CD4-positive, alpha-beta T cell treated with Interferon alpha-2 for 1 hour (primary cell): ENCODE data around the gene TOP1.

Experiments used
- DNase-seq, 2 donors: peaks; one replicate each; pipeline ENCODE4 v3.0.0-alpha.2; 2020 to 2022

Gene TOP1

DNA sequence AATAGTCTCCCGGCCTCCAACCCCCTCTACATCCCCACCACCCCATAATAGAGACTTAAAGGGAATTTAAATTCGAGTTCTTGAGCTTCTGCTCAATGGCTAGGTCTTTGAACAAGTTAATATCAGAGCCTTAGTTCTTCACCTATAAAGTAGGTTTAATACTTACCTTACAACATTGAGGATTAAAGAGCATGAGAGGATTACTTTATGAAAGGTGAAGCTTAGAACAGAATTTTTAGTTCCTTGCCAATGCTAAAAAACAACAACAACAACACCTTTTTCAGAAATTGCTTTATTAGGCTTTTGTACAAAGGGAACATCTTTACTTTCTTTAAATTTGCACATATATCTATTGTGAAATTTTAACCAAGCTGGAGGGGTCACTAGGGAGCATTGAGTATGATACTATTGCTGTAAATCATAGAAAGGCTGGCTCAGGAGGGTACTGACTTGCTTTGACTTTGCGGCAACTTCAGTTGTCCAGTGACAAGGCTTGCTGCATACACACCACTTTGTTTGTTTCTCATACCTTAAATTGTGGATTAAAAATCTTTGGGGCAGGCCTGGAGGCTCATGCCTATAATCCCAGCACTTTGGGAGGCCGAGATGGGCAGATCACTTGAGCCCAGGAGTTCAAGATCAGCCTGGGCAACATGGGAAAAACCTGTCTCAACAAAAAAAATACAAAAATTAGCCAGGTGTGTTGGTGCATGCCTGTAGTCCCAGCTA is 9.7 kb downstream of the TOP1 start:
- DNase-seq = no peak

DNA sequence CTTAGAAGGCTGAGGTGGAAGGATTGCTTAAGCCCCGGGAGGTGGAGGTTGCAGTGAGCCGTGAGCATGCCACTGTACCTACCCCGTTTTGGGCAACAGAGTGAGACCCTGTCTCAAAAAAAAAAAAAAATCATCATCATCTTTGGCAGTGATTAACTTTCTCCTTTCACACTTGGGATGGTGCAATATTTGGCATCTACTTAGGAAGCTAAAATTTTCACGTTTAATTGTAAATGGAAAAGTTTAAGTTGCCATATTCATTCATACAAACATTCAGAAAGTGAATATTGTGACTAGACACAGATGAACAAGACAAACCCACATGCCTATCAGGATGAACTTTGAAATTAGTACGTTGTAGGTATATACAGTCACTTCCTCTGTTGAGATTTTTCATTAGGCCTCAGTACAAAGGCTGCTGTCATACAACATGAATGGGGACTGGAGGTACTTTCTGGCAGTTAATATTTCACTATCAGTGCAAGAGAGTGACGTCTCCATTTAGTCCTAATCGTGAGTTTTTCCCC is 10.3 kb downstream of the TOP1 start:
- no peak for DNase-seq

DNA sequence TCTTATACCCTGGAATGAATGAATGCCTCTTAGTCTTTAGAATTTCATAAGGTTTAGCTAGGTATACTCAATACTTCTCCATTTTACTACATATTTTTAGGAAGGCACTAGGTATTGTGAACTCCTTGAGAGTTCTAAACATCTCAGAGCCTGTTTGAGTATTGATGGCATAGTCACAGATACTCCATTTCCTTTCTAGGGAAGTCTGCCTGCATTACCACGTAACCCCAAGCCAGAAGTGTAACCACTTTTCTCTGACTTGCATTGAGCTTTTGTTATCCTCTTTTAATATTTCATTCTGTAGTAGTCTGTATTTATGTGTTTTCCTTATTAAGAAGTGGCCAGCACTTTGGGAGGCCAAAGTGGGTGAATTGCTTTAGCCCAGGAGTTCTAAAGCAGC is 12.2 kb downstream of the TOP1 start:
- no peak for DNase-seq

DNA sequence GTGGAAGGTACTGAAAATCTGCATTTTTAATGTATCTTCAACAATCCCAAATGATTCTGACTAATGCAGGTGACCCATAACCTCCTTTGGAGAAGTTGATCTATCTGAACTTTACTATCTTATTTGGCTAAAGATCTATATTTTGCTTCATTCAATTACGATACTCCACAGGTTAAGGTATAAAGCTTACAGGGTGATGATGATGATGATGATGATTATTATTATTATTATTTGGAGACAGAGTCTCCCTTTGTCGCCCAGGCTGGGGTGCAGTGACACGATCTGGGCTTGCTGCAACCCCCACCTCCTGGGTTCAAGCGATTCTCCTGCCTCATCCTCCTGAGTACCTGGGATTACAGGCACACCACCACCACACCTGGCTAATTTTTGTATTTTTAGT is 13.1 kb downstream of the TOP1 start:
- DNase-seq = no peak

DNA sequence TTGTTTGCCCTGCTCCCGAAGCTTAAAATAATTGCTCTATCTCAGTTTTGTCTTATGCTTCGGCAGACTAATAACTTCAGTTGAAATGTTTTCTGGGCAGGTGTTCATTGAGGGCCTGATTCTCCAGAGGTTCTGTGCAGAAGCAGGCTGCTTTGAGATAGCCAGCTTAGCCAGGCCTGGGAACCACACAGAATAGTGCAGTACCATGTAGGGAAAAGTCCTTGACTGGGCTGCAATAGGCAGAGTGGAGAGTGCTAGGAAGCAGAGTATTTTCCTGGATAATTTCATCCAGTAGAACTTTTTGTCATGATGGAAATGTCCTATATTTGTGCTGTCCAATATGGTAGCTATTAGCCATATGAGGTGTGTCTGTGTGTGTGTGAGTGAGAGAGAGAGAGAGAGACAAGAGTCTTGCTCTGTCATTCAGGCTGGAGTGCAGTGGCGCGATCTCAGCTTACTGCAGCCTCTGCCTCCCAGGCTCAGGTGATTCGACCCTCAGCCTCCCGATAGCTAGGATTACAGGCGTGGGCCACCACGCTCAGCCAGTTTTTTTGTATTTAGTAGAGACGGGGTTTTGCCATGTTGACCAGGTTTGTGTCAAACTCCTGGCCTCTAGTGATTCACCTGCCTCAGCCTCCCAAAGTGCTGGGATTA is 15.9 kb downstream of the TOP1 start:
- DNase-seq = no peak

DNA sequence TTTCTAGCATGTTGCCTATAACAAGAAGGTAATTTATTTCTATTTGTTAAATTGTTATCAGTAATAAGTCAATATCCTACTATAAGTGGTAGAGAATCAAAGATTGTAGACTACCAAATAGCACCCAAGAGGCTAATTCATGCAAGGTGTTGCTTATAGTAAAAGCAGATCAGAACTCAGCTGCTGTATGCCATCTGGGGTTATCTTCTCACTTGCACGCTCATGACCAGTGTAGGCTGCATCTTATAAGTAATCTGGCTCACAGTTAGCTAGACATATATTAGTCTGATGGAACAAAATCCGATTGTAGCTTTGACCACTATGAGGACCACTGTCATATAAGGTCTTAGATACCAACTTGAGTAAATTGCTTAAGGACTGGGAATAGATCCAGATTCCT is 17.0 kb downstream of the TOP1 start:
- no peak for DNase-seq

DNA sequence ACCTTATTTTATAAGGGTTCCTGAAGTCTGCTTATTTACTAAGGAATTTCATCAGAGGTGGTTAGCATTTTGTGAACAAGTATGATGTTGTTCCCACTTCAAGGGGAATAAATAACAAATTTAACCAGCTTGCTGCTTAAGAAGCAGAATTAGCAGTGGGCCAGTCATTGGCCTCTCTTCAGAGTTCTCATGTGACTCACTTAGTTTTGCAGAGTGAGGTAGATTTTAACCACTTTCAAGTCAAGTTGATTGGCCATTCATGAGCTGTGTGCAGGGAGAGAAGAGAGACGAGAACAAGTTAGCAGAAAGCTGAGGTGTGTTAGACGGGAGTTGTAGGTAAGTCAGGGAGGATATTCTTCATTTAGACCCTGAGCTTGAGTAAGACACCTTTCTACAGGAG is 18.1 kb downstream of the TOP1 start:
- DNase-seq = no peak

DNA sequence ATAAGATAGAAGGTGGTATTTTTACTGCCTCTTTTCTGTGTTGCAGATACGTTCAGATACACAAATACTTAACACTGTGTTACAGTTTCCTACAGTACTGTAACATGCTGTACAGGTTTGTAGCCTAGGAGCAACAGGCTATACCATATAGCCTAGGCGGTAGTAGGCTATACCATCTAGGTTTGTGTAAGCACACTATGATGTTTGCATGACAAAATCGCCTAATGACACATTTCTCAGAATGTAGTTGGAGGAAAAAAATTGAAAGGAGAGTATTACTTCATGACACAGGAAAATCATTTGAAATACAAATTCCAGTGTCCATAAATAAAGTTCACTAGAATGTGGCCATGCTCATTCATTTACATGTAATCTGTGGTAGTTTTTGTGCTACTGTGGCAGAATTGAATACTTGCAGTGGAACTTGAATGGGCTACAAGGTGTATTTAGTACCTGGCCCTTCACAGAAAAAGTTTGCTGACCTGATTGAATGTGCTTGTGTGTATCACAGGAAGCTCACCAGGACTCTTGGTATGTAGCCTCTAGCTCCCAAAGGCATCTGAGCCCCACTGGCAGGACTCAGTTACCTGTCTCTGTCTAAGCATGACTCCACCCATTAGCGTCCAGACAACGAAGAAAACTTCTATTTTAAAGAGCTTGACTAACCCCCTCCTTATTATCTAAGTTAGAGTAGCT is 18.8 kb downstream of the TOP1 start:
- DNase-seq = no peak

DNA sequence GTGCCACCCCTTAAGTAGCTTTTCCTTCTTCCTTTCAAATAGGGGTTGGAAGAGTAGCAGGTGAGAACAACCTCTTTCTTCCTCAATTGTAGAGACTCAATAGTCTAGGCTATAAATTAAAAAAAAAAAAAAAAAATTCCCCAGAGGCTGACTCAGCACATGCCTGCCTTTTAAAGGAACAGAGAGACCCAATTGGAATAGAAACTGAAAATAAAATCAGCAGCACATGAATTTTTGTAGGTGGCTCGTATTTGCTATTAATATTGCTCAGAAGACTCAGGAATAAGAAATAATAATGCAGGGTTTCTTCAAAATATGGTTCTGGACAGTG is 19.3 kb downstream of the TOP1 start:
- DNase-seq = peak in 1 of 2 donors; percentile 79

DNA sequence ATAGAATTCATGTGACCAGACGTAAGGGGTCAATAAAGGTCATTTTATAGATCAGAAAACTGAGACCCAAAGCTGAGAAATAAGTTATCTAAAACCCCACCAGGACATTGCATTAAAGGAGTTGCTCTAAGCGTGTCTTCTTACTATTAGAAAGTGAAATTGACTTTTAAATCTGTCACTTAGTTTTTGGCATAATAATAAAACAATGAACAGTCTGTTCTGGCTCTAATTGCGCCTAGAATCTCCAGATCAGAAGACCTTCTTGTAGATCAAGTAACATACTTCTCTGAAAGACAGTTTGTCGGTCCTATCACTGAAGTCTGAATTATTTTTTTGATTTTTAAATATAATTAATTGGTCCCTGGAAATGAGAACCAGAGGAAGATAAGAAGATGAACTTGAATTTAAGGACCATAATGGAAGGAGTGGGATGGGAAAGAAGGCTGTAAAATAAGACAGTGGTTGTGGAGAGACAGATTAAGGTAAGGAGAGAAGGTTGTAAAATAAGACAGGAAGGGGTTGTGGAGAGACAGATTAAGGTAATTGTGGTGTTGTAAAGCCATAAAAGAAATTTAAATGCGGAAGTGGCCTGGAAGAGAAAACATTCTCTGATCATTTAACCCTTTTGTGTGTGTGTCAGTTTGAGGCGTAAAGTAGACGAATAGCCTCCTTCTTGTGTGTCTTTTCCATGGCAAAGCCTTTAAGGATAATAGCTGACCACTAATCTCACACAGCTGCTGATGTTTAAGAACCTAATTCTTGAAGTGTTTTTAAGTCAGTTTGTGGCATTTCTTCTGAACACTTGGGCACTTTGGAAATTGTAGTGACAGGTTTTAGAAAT is 20.1 kb downstream of the TOP1 start:
- DNase-seq = peak in 1 of 2 donors; percentile 69

DNA sequence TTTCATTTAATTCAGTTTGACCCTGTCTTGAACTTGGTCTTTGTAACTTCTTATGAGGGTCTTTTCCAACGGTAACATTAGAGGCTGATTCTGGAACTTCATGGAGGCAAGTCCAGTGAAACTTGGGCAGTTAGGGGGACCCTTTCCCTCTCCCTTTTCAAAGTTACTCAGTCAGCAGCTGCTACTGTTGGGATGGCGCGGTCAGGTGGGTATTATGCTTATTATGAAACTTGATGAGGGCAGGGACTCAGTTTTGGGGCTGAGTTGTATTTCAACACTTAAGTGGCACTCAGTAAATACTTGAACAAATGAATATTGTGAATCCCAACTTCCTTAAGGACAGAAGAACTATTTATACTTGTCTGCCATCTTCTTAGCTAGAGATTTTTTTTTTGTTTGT is 20.8 kb downstream of the TOP1 start:
- DNase-seq = no peak

DNA sequence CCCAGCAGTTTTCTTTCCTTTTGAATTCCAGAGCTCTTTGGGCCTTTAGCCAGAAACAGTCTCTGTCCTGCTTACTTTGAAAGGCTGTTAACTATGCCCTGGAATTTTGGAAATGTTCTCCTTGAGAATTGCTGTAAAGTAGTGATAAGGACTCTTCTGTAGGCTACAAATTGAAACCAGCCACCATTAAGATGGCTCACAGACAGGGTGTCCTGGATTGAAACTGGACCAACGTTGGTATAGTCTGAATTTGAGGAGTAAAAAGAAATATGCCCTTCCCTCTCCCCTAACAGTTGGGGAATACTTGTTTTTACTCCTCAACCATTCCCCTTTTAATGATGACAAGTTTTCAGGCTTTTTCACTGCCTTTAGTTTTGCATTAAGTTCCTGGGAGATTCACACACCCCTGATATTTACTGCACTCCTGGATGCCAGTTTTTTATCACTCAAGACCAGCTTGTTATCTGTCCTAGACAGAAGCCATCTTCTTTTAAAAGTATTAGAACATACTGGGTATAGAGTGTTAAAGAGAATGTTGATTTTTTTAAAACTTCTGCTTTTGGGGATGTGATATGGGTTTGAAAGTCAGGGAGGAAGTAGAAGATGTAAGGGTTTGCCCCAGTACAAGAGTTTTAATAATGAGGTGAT is 21.9 kb downstream of the TOP1 start:
- no peak for DNase-seq

DNA sequence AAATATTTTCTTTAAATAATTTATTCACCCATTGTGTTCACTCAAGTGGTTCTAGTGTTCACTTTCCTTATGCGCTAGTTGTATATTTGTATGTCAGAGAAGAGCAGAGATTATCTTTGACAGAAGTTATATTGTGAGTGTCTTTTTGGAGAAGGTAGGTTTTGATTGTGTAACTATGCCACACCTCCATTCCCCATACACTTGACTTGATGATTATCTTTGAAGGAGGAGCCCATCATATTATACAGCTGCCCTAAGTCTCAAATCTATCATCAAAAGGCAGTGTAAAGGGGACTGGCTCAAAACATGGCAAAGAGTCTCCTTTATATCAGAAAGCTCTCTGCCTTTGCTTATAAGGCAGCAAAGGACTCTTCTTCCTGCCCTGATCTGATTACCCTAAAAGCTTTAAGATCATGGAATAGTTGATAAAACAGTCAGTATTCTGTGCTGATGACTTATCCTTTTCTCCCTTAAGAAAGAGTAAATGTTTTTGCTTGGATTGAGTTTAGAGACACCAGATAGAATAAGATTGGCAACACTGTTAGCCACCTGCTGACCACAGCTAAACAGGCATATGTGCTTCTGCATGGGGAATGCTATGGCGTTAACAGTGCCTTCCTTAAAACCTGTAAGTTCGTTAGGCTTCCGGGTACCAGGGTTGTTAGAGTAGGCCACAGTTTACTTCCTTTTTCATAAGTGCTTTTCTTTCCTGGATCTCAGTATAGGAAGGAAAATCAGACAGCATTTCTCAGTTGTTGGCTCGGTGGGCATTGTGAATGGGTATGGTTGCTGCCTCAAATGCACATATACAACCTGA is 22.6 kb downstream of the TOP1 start:
- DNase-seq = no peak

DNA sequence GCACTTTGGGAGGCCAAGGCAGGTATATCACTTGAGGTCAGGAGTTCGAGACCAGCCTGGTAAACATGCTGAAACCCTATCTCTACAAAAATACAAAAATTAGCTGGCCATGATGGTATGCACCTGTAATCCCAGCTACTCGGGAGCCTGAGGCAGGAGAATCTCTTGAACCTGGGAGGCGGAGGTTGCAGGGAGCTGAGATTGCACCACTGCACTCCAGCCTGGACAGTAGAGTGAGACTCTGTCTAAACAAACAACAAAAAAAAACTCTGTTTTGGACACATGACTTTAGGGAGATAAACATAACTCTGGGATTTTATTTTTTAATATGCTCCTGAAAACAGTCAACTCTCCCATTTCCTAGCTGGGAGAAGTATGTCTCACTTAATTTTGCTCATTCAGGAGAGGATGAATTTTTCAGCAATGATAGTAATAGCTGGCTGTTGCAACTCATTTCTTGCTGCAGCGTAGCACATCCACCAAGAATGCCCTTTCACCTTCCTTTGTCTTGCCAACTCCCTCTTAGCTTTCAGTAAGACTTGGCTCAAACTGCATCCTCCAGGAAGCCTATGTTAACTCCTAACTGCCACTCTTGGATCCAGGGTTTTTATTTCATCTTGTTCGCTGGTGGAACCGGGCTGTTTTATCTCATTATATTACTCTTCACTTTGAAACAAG is 24.3 kb downstream of the TOP1 start:
- no peak for DNase-seq

DNA sequence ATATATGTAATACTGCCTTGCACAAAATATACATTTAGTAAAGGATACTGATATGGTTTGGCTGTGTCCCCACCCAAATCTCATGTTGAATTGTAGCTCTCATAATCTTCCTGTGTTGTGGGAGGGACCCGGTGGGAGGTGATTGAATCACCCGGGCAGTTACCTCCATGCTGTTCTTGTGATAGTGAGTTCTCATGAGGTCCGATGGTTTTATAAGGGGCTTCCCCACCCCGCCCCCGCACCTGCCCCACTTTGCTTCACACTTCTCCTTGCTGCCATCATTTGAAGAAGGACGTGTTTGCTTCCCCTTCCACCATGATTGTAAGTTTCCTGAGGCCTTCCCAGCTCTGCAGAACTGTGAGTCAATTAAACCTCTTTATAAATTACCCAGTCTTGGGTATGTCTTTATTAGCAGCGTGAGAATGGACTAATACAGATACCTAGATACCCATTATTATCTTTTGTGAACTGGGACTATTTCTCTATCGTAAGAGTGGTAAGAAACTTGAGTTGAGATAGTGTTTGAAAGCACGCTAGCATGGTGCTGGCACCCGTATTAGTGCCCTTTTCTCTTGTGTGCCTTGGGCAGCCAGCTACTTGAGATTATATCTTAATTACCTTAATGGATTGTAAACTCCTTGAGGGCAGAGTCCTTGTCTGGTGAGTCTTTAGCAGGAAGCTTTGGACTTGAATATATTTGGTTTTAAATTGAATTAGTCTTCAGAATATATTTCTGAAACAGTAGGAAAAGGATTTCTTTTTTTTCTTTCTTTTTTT is 25.6 kb downstream of the TOP1 start:
- DNase-seq = no peak

DNA sequence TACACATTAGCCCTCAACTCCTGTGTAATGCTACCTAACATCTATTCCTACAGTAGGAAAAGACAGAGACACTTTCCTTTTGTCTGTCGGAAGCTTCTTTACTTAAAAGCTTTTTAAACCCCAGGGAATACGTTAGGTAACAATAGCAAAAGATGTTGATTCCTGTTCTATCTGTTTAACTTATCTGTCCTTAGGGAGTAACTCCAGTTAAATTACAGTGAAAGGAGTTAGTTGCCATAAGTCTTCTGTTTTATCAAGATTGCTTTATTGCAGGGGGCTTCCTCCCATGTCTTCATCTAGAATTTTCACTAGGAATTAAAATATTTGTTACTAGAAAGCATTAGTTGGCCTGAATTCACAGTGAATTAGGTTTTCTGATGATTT is 26.2 kb downstream of the TOP1 start:
- no peak for DNase-seq

DNA sequence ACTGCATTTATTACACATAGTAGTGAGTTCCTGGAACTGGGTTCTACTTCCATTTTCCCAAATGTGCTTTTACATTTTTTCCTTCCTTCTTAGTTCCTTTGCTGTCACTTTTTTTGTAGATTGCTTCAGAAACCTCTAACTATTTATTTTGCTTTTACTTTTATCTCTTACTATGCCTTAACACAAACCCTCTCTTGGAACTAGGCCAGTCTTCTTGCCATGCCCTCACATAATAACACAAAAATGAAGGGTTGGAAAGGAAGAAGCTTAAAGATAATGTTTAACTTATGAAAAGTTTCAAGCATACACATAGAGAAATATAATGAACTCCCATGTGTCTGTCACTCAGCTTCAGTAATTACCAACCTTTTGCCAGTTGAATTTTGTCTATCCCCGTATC is 27.1 kb downstream of the TOP1 start:
- DNase-seq = no peak

DNA sequence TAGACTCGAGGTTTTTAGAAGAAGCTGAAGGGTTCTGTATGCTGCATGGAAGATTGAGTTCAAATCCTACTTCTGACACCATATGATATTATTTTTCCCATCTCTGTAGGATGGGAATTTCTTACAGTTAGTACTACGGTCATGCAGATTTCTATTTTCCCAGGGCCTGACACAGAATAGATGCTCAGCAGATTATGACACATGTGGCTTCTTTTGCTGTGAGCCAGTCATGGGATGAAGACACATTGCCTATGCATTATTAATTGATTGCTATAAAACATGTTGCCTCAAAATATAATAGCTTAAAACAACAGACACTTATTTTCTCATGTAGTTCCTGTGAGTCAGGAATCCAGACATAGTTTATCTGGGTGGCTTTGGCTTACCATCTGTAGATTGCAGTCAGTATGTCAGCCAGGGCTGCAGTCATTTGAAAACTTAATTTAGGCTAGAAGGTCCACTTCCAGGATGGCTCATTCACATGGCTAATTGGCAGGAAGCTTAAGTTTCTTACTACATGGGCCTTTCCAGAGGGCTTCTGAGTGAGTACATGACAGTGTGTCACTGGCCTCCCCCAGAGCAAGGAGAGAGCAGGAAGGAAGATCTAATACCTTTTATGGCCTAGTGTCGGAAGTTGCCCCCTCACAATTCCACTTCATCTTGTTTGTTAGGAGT is 29.5 kb downstream of the TOP1 start:
- no peak for DNase-seq
